HL-60 (cell line): ENCODE measurements around the gene TAS2R14.

Experiments
- DNase-seq, 2 experiments: peaks; one replicate each; pipeline ENCODE4 v3.0.0-alpha.2; 2010 to 2020; ENCODE audit warnings: low read depth in 1 of 2, low spot score in 1 of 2
- H3K27ac ChIP-seq: fragments of 250-450 bp; sonication (Bioruptor Pico); replicated peaks from 2 replicates; pipeline ENCODE4 v1.5.1; 2020; ENCODE audit warnings: mild to moderate bottlenecking, moderate library complexity
- H3K27me3 ChIP-seq: fragments of 250-450 bp; sonication (Bioruptor Pico); 2 replicates; pipeline ENCODE4 v1.5.1; 2021; ENCODE audit warnings: mild to moderate bottlenecking, moderate library complexity; ENCODE audit not compliant: insufficient read depth, poor library complexity, severe bottlenecking
- H3K4me3 ChIP-seq: replicated peaks from 2 replicates; pipeline ENCODE4 v1.5.1; 2011; ENCODE audit warnings: mild to moderate bottlenecking, control low read depth, low read length; ENCODE audit not compliant: insufficient read depth
- GABPA ChIP-seq: IDR thresholded peaks from 2 replicates; pipeline ENCODE4 v1.6.1; 2012; ENCODE audit warnings: low read depth
- POLR2AphosphoS5 ChIP-seq: IDR thresholded peaks from 2 replicates; pipeline ENCODE4 v1.6.1; 2012; ENCODE audit warnings: low read depth
- TF ChIP-seq, protein P1 (sequence below): IDR thresholded peaks from one replicate; pipeline ENCODE4 v1.5.1; 2011; ENCODE audit warnings: low read length, control low read depth, inconsistent platforms; ENCODE audit not compliant: insufficient read depth
- TF ChIP-seq, protein P2 (sequence below): IDR thresholded peaks from 2 replicates; pipeline ENCODE4 v1.6.1; 2012; ENCODE audit warnings: low read depth; ENCODE audit not compliant: insufficient replicate concordance

The TAS2R14 gene

GRCh38 chr12:10889226-10889625, 49.8 kb downstream of the TAS2R14 start:
- TF ChIP-seq, protein P1, sequence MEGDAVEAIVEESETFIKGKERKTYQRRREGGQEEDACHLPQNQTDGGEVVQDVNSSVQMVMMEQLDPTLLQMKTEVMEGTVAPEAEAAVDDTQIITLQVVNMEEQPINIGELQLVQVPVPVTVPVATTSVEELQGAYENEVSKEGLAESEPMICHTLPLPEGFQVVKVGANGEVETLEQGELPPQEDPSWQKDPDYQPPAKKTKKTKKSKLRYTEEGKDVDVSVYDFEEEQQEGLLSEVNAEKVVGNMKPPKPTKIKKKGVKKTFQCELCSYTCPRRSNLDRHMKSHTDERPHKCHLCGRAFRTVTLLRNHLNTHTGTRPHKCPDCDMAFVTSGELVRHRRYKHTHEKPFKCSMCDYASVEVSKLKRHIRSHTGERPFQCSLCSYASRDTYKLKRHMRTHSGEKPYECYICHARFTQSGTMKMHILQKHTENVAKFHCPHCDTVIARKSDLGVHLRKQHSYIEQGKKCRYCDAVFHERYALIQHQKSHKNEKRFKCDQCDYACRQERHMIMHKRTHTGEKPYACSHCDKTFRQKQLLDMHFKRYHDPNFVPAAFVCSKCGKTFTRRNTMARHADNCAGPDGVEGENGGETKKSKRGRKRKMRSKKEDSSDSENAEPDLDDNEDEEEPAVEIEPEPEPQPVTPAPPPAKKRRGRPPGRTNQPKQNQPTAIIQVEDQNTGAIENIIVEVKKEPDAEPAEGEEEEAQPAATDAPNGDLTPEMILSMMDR, result no peak
- TF ChIP-seq POLR2AphosphoS5 (no peak), GABPA (no peak)
- TF ChIP-seq, protein P2, sequence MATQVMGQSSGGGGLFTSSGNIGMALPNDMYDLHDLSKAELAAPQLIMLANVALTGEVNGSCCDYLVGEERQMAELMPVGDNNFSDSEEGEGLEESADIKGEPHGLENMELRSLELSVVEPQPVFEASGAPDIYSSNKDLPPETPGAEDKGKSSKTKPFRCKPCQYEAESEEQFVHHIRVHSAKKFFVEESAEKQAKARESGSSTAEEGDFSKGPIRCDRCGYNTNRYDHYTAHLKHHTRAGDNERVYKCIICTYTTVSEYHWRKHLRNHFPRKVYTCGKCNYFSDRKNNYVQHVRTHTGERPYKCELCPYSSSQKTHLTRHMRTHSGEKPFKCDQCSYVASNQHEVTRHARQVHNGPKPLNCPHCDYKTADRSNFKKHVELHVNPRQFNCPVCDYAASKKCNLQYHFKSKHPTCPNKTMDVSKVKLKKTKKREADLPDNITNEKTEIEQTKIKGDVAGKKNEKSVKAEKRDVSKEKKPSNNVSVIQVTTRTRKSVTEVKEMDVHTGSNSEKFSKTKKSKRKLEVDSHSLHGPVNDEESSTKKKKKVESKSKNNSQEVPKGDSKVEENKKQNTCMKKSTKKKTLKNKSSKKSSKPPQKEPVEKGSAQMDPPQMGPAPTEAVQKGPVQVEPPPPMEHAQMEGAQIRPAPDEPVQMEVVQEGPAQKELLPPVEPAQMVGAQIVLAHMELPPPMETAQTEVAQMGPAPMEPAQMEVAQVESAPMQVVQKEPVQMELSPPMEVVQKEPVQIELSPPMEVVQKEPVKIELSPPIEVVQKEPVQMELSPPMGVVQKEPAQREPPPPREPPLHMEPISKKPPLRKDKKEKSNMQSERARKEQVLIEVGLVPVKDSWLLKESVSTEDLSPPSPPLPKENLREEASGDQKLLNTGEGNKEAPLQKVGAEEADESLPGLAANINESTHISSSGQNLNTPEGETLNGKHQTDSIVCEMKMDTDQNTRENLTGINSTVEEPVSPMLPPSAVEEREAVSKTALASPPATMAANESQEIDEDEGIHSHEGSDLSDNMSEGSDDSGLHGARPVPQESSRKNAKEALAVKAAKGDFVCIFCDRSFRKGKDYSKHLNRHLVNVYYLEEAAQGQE, result no peak
- no peak overlapping the region for H3K27ac ChIP-seq
- no peak for DNase-seq
- no peaks in the 10 kb centered on the region for H3K27me3 ChIP-seq
- no peak overlapping the region for H3K4me3 ChIP-seq
